H1 (cell line): ENCODE data around the gene NOL4L. TPM values are rescaled to one million over a fixed set of nuclear protein-coding genes. Genes with fewer than 3 reads are reported as not detected.

Experiments used
- CHD7 ChIP-seq: fragments of 300-600 bp; sonication (generic); IDR thresholded peaks from 2 replicates; pipeline ENCODE4 v1.7.1; 2012; ENCODE audit warnings: low read length, moderate library complexity, mild to moderate bottlenecking, inconsistent platforms; ENCODE audit not compliant: insufficient replicate concordance
- FOSL1 ChIP-seq: IDR thresholded peaks from 2 replicates; pipeline ENCODE4 v1.6.1; 2011; ENCODE audit warnings: mild to moderate bottlenecking, low read depth, low read length, moderate library complexity; ENCODE audit not compliant: insufficient read depth
- GABPA ChIP-seq: IDR thresholded peaks from 2 replicates; pipeline ENCODE4 v1.6.1; 2011; ENCODE audit warnings: mild to moderate bottlenecking, low read length, moderate library complexity, borderline replicate concordance; ENCODE audit not compliant: insufficient read depth
- GTF2F1 ChIP-seq: IDR thresholded peaks from 2 replicates; pipeline ENCODE4 v1.6.1; 2012; ENCODE audit warnings: low read depth, low read length, improper control_type of control experiment, borderline replicate concordance
- HDAC2 ChIP-seq, 2 experiments: fragments of 300-600 bp in 1 of 2; sonication (generic) in 1 of 2; IDR thresholded peaks; 2 replicates each; pipeline ENCODE4 v1.6.1; 2011 to 2012; ENCODE audit warnings: low read depth in 2 of 2, low read length in 2 of 2, mild to moderate bottlenecking in 2 of 2, moderate library complexity in 2 of 2, borderline replicate concordance in 1 of 2, inconsistent platforms in 1 of 2
- SAP30 ChIP-seq: fragments of 300-600 bp; sonication (generic); IDR thresholded peaks from 2 replicates; pipeline ENCODE4 v1.7.1; 2012; ENCODE audit warnings: low read length, moderate library complexity, mild to moderate bottlenecking, inconsistent platforms; ENCODE audit not compliant: insufficient read depth, insufficient replicate concordance
- polyA plus RNA-seq, 7 experiments: library from polyadenylated mRNA; depleted of rRNA in 3 of 7; stranded (reverse) in 5 of 7; unstranded in 2 of 7; fragments of >200 nt in 5 of 7; fragments of 200-250 nt in 2 of 7; gene quantifications; 1 replicate in 5 of 7; 2 replicates in 1 of 7; 4 replicates in 1 of 7; pipeline versions ENCODE4 v1.2.1 to v1.2.3, GENCODE V29; 2011 to 2013; ENCODE audit warnings: missing spikeins in 2 of 7, mixed read lengths in 2 of 7
- total RNA-seq: library from RNA; stranded (reverse); fragmentation: NEBNext Ultra II Directional; extraction: Animal tissue kit (Norgen Biotek cat#: 25700); gene quantifications from 2 replicates; pipeline ENCODE4 v1.2.1, GENCODE V29; 2021

Gene NOL4L
- total and polyA plus RNA-seq, 2 of the 8 experiments (the other 6 are each of a cell fraction or from before 2014, with no cell fraction given), result 15.3 to 23.7 TPM

GRCh38 chr20:32468860-32469259, 116.3 kb downstream of the NOL4L start (continued):
- TF ChIP-seq CHD7, result no peak
- no peak for TF ChIP-seq GTF2F1
- no peak for TF ChIP-seq FOSL1
- TF ChIP-seq HDAC2 (IDR thresholded peaks at IDR 0.05; ENCODE audit: borderline replicate concordance in 1 of 2, low read depth in 2 of 2, low read length in 2 of 2), result no peak
- no peak for TF ChIP-seq SAP30
- TF ChIP-seq GABPA, result no peak
